ENCODE data around the gene GPC5.
"Not testable (repeated sequence)": the region's sequence is repeated elsewhere in the genome, so short reads cannot be mapped to it uniquely, and the experiment has no call there.

The GPC5 gene

DNA sequence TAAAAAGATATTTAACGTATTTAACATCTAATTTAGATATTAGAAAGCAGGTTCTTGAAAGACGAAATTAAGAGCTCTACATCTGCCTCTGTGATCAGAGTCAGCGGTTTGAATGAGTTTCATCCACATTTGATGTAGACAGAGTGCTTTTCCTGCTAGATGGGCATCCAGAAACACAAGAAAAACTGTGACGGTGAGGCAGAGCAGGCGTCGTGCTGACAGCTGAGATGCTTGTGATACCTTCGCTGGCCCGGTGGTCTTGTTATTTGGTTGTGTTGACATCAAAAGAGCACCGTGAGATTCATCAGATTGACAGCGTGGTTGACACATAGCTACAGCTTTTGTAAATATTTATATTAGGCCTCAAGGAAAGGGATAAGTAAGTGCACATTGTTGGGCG lies 399.1 kb downstream of the GPC5 start:
- no peak for FAIRE-seq

DNA sequence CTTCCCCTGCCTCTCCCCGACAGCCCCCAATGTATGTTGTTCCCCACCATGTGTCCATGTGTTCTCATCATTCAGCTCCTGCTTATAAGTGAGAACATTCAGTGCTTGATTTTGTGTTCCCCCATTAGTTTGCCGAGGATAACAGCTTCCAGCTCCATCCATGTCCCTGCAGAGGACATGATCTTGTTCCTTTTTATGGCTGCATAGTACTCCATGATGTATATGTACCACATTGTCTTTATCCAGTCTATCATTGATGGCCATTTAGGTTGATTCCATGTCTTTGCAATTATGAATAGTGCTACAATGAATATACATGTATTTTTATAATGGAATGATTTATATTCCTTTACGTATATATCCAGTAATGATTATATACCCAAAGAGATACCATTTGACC lies 399.9 kb downstream of the GPC5 start:
- FAIRE-seq, result not testable (repeated sequence)

DNA sequence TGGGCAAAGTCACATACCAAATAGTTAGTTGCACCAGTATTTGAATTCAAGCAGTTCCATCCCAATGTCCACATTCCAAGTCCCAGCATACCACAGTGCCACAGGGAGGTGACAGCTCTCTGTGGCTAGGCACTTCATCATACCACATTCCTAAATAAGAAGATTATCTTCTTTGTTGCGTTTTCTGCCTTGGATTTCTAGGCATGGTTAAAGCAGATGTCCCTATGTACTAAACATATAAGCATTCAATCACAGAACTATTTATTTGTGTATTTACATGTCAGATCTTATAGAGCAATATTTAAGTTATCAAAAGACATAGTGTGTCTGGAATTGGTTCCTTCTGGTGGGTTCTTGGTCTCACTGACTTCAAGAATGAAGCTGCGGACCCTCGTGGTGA lies 403.4 kb downstream of the GPC5 start:
- FAIRE-seq, result not testable (repeated sequence)

DNA sequence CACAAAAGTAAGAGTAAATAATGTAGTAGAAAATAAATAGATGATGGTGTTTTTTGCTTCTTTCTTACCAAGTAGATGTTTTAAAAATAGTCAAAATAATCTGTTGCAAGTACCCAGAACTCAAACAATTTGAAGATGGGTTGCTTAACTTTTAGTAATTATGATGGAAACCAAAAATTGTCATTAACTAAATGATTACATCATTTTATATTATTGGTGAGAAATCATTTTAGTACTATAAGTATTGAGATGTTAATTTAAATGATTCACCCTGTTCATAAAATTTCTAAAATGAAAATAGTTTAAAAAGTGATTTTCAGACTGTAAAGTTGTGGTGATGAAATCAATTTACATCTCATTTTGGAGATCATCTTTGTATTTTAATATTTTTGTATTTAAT lies 404.5 kb downstream of the GPC5 start:
- peak; percentile 47 for FAIRE-seq

- FAIRE-seq, result no peak
Measured at GRCh38 chr13:91804724-91805123, 406.3 kb downstream of the GPC5 start.

- FAIRE-seq, result peak; percentile 72
Measured at GRCh38 chr13:91805605-91806004, 407.2 kb downstream of the GPC5 start.

GRCh38 chr13:91809161-91809560 lies 410.7 kb downstream of the GPC5 start:
- no peak for FAIRE-seq

GRCh38 chr13:91813253-91813652 lies 414.8 kb downstream of the GPC5 start:
- no peak for FAIRE-seq

DNA sequence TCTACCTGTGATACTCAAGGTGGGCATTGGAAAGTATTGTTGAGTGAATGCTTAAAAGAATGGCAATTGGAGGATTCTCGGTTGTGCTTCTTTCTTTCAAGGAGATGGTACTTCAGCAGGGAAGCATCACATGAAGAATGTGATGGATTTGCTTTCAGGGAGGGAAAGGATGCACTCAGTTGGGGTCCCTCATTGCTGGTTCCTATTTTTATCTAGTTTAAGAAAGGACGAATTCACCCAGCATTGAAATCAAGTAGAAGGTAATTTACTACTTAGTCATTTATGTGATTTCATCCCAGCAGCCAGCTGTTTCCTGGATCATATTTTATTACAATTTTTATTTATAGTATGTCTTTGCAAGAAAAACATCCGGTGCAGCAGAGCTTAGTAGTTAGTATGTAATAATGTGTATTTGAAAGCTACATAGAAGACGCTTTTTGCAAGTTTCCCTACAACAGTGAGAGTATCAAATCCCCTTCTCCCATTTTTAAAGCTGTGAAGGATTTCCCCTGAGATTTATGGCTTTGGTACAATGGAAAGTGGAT lies 417.9 kb downstream of the GPC5 start:
- no peak for FAIRE-seq

GRCh38 chr13:91817250-91817649 lies 418.8 kb downstream of the GPC5 start:
- FAIRE-seq, result peak; percentile 97

DNA sequence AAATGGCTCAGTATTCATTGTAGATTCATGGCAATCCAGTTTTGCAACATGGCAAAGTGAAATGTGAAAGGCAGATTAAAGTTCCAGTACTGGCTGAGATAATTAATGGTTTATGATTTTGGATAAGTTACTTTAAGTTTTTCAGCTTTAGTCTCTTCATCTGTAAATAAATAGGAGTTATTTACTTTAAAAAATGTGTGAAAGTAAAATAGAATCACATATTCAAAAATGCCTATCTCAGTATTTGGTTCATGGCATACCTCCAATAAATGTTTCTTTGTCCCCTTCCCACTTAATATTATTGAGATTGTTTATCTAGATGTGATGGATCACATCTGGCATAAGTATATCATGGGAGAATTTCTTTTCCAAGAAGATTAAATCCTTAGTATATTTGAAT lies 426.0 kb downstream of the GPC5 start:
- no peak for FAIRE-seq

DNA sequence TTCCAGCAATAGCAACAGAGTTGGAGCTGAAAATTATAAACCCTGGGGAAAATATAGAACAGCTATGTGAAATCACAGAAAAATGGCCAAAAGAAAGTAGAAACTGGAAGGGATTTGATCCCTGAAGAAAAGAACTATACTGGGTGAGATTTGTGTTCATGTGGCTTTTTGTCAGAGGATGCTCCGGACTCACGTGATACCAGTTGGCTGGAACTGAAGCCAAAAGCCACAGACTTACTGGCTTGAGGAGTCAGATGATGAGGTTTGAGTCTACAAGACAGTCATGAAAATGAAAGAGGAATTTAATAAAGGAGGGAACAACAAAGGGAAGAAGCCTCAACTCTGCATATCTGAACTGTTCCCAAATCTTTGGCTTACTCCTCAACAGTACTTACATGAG lies 427.1 kb downstream of the GPC5 start:
- FAIRE-seq, result no peak

DNA sequence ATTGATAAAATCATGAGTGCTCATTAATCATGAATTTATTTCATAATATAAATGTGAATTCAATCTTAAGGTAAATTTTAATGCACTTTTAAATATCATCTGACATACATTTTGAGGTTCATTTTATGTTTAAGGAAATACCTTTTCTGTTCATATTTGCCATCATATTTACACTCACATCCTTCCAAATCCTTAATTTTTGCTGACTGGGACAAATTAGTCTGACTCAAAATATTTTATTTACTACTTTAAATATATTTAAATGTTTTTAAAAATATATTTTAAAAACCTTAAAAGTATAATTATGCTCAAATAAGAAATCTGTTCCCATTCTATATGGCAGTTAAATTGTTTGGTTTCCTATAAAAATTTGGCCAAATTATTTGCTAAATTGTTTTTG lies 438.1 kb downstream of the GPC5 start:
- peak; percentile 54 for FAIRE-seq

GRCh38 chr13:91845612-91846011 lies 447.2 kb downstream of the GPC5 start:
- FAIRE-seq, result no peak

GRCh38 chr13:91863699-91864098 lies 465.3 kb downstream of the GPC5 start:
- no peak for FAIRE-seq

GRCh38 chr13:91868351-91868750 lies 469.9 kb downstream of the GPC5 start:
- FAIRE-seq, result no peak

GRCh38 chr13:91878491-91878890 lies 480.1 kb downstream of the GPC5 start:
- no peak for FAIRE-seq

- FAIRE-seq, result no peak
Measured at GRCh38 chr13:91879360-91879759, 480.9 kb downstream of the GPC5 start.

DNA sequence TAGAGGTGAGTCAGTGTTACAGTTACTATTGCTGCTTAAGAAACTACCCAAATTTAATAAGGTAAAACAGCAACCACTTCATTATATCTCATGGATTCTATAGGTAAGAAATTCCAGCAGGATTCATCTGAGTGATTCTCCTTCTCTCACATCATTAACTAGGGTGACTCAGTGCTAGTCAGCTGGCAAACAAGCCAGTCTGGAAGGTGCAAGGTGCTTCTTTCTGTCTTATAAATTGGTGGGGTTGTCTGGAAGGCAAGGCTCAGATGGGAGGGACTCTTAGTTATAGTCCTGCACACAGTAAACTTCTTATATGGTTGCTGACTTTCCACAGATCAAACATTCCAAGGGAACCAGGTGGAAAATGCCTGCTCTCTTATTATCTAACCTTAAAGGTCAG lies 484.5 kb downstream of the GPC5 start:
- no peak for FAIRE-seq

GRCh38 chr13:91889641-91890040 lies 491.2 kb downstream of the GPC5 start:
- no peak for FAIRE-seq

DNA sequence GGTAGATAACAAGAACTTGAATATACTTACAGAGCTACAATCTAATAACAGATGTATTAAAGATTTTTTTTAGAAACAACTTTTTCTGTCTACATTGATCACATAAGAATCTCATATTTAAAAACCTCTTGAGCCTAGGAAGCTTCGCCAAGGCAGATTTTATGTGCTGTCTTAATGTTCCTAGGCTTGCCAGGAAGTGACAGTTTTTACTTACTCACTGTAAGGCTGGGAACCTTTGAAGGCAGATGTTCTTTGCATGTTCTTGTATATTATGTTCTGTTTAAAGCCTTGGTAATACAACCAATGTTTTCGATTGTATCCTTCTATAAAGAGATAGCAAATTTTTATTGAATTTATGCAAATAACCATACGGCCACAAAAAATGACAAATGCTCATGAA lies 492.7 kb downstream of the GPC5 start:
- no peak for FAIRE-seq

DNA sequence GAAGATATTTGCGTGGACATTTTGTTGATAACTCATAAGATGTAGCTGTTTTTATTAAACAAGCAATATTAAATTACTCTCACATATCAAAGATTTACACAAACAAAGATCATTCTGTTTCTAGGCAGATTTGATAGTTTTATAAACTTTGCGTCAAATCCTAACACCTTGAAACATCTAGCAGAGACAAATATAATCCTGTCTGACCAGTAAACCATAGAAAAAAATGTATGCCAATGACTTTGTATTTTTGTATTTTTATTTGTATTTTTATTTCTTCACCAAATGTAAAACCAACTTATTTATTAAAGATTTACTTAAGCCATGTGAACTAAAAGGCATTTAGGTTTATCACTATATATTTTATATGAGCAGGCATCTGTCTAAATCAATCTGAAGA lies 494.6 kb downstream of the GPC5 start:
- FAIRE-seq, result no peak

DNA sequence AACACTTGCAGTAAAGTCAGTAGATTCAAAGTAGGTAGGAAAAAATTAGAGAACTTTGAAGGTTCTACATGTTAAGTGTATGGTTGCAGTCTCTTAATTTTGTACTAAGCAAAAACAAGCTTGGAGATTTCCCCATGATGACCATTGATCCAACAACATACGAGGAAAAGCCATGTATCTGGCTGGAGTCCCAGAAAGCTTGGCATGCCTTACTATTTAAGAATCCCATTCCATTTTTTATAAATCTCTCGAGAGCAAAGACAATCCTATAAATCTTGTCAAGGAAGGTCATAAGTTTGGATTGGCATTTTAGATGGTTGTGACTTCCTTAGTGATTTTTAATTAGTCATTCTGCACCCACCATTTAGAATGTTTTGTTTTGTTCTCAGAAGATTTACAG lies 495.9 kb downstream of the GPC5 start:
- no peak for FAIRE-seq

DNA sequence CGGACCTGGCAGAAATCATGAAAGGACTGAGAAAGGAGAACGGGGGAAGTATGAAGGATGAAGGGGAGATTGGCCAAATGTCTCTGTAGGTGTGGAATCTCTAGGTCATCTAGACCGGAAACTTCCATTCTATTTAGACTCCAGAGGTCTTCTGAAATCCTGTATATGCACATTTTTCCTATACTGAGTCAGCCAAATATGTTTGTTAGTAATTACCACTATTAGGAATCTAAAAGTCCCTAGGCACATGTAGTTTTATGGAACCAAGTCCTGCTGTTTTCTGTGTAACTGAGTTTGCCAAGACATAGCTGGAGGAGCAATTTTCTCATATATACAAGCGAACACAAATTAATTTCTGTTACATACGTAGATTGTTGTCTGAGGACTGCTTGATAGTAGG lies 498.1 kb downstream of the GPC5 start:
- FAIRE-seq, result no peak

- not testable (repeated sequence) for FAIRE-seq
Measured at GRCh38 chr13:91898986-91899385, 500.6 kb downstream of the GPC5 start.

DNA sequence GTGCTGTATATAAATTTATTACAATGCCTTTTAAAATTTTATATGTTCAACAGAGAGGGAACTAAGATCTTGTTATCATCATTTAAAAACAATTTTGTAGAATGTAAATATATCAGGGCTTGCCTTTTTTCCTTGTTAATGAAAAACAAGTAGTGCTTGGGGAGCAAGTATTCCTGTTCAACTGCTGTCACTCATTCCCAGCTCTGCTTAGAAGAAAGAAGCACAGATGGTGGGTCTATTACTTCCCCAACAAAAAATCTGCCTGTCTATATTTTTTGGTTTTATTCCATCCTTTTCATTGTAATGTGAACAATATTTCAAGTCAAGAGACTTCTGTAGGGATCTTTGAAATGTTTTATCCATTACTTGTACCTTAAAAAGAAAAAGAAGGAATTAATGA lies 503.9 kb downstream of the GPC5 start:
- no peak for FAIRE-seq
